GM12878 (cell line): ENCODE measurements around the gene CLN6.
A peak's percentile ranks its signal among the peaks of the same experiment; 100 is the strongest.

ENCODE experiments used
- CBFB ChIP-seq: IDR thresholded peaks from 2 replicates; pipeline ENCODE4 v1.6.1; 2016; ENCODE audit warnings: antibody characterized with exemption, low read depth
- CHD2 ChIP-seq: IDR thresholded peaks from 2 replicates; pipeline ENCODE4 v1.6.1; 2011; ENCODE audit warnings: low read depth, low read length, improper control_type of control experiment, borderline replicate concordance
- KDM1A ChIP-seq: fragments of 200-600 bp; sonication (generic); IDR thresholded peaks from 2 replicates; pipeline ENCODE4 v1.6.1; 2016; ENCODE audit warnings: borderline replicate concordance
- POLR2A ChIP-seq: IDR thresholded peaks from 2 replicates; pipeline ENCODE4 v1.6.1; 2011; ENCODE audit warnings: low read depth, mild to moderate bottlenecking, low read length
- SREBF2 ChIP-seq: IDR thresholded peaks from 2 replicates; pipeline ENCODE4 v1.6.1; 2012; ENCODE audit warnings: mild to moderate bottlenecking, low read length
- TF ChIP-seq, protein P1 (sequence below), 3 experiments: IDR thresholded peaks in 2 of 3; conservative IDR thresholded peaks in 1 of 3; 2 replicates each; pipeline ENCODE4 v1.5.1; 2011; ENCODE audit warnings: low read depth in 3 of 3, low read length in 3 of 3, mild to moderate bottlenecking in 3 of 3, control low read depth in 2 of 3, moderate library complexity in 2 of 3, inconsistent platforms in 1 of 3, mixed read lengths in 1 of 3; ENCODE audit not compliant: control insufficient read depth in 2 of 3, insufficient read depth in 1 of 3; ENCODE audit errors: extremely low read depth in 1 of 3
- TF ChIP-seq, protein P2 (sequence below): fragments of 450-650 bp; IDR thresholded peaks from 2 replicates; pipeline ENCODE4 v1.6.1; 2018; ENCODE audit warnings: mild to moderate bottlenecking, low read depth, moderate library complexity; ENCODE audit not compliant: partially characterized antibody
- TF ChIP-seq, protein P3 (sequence below): IDR thresholded peaks from 2 replicates; pipeline ENCODE4 v1.6.1; 2012; ENCODE audit warnings: low read depth, low read length, improper control_type of control experiment
- TF ChIP-seq, protein P4 (sequence below): fragments of 450-650 bp; IDR thresholded peaks from 2 replicates; pipeline ENCODE4 v1.6.1; 2016; ENCODE audit warnings: mild to moderate bottlenecking, moderate library complexity, borderline replicate concordance

DNA sequence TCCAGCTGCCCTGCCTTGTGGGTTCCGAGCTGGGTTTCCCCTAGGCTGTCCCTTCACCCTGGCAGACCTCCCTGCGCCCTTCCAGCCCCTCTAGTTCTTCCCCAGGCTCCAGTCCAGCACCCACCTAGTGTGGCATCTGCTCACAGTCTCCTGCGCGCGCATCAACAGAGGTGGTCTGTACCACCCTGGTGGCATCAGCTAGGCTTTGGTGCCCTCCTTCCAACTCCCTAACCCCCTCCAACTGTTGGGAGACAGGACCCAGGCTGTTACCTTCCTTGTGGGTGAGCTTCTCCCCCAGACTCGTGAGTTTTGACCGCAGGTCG is 32.4 kb downstream of the CLN6 start:
- TF ChIP-seq, protein P1, sequence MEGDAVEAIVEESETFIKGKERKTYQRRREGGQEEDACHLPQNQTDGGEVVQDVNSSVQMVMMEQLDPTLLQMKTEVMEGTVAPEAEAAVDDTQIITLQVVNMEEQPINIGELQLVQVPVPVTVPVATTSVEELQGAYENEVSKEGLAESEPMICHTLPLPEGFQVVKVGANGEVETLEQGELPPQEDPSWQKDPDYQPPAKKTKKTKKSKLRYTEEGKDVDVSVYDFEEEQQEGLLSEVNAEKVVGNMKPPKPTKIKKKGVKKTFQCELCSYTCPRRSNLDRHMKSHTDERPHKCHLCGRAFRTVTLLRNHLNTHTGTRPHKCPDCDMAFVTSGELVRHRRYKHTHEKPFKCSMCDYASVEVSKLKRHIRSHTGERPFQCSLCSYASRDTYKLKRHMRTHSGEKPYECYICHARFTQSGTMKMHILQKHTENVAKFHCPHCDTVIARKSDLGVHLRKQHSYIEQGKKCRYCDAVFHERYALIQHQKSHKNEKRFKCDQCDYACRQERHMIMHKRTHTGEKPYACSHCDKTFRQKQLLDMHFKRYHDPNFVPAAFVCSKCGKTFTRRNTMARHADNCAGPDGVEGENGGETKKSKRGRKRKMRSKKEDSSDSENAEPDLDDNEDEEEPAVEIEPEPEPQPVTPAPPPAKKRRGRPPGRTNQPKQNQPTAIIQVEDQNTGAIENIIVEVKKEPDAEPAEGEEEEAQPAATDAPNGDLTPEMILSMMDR (IDR thresholded peaks at IDR 0.05 in 2 of 3, conservative IDR thresholded peaks at IDR 0.05 in 1 of 3; ENCODE audit: control insufficient read depth in 2 of 3, extremely low read depth in 1 of 3, insufficient read depth in 1 of 3, low read depth in 3 of 3, low read length in 3 of 3), result no peak
- TF ChIP-seq, protein P2, sequence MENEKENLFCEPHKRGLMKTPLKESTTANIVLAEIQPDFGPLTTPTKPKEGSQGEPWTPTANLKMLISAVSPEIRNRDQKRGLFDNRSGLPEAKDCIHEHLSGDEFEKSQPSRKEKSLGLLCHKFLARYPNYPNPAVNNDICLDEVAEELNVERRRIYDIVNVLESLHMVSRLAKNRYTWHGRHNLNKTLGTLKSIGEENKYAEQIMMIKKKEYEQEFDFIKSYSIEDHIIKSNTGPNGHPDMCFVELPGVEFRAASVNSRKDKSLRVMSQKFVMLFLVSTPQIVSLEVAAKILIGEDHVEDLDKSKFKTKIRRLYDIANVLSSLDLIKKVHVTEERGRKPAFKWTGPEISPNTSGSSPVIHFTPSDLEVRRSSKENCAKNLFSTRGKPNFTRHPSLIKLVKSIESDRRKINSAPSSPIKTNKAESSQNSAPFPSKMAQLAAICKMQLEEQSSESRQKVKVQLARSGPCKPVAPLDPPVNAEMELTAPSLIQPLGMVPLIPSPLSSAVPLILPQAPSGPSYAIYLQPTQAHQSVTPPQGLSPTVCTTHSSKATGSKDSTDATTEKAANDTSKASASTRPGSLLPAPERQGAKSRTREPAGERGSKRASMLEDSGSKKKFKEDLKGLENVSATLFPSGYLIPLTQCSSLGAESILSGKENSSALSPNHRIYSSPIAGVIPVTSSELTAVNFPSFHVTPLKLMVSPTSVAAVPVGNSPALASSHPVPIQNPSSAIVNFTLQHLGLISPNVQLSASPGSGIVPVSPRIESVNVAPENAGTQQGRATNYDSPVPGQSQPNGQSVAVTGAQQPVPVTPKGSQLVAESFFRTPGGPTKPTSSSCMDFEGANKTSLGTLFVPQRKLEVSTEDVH, result no peak
- TF ChIP-seq, protein P3, sequence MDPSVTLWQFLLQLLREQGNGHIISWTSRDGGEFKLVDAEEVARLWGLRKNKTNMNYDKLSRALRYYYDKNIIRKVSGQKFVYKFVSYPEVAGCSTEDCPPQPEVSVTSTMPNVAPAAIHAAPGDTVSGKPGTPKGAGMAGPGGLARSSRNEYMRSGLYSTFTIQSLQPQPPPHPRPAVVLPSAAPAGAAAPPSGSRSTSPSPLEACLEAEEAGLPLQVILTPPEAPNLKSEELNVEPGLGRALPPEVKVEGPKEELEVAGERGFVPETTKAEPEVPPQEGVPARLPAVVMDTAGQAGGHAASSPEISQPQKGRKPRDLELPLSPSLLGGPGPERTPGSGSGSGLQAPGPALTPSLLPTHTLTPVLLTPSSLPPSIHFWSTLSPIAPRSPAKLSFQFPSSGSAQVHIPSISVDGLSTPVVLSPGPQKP, result no peak
- TF ChIP-seq POLR2A, result peak; percentile 1; the same call in 1 of the 2 replicates
- TF ChIP-seq CHD2, result no peak
- no peak for TF ChIP-seq CBFB
- TF ChIP-seq, protein P4, sequence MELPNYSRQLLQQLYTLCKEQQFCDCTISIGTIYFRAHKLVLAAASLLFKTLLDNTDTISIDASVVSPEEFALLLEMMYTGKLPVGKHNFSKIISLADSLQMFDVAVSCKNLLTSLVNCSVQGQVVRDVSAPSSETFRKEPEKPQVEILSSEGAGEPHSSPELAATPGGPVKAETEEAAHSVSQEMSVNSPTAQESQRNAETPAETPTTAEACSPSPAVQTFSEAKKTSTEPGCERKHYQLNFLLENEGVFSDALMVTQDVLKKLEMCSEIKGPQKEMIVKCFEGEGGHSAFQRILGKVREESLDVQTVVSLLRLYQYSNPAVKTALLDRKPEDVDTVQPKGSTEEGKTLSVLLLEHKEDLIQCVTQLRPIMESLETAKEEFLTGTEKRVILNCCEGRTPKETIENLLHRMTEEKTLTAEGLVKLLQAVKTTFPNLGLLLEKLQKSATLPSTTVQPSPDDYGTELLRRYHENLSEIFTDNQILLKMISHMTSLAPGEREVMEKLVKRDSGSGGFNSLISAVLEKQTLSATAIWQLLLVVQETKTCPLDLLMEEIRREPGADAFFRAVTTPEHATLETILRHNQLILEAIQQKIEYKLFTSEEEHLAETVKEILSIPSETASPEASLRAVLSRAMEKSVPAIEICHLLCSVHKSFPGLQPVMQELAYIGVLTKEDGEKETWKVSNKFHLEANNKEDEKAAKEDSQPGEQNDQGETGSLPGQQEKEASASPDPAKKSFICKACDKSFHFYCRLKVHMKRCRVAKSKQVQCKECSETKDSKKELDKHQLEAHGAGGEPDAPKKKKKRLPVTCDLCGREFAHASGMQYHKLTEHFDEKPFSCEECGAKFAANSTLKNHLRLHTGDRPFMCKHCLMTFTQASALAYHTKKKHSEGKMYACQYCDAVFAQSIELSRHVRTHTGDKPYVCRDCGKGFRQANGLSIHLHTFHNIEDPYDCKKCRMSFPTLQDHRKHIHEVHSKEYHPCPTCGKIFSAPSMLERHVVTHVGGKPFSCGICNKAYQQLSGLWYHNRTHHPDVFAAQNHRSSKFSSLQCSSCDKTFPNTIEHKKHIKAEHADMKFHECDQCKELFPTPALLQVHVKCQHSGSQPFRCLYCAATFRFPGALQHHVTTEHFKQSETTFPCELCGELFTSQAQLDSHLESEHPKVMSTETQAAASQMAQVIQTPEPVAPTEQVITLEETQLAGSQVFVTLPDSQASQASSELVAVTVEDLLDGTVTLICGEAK, result no peak
- no peak for TF ChIP-seq KDM1A
- no peak for TF ChIP-seq SREBF2
